Activated T-cell treated with anti-CD3 and anti-CD28 coated beads for 24 hours (primary cell): ENCODE measurements around the gene MAL.

Experiments
- DNase-seq: peaks from one replicate; pipeline ENCODE4 v3.0.0-alpha.2; 2020; ENCODE audit warnings: low read depth

Gene MAL

DNA sequence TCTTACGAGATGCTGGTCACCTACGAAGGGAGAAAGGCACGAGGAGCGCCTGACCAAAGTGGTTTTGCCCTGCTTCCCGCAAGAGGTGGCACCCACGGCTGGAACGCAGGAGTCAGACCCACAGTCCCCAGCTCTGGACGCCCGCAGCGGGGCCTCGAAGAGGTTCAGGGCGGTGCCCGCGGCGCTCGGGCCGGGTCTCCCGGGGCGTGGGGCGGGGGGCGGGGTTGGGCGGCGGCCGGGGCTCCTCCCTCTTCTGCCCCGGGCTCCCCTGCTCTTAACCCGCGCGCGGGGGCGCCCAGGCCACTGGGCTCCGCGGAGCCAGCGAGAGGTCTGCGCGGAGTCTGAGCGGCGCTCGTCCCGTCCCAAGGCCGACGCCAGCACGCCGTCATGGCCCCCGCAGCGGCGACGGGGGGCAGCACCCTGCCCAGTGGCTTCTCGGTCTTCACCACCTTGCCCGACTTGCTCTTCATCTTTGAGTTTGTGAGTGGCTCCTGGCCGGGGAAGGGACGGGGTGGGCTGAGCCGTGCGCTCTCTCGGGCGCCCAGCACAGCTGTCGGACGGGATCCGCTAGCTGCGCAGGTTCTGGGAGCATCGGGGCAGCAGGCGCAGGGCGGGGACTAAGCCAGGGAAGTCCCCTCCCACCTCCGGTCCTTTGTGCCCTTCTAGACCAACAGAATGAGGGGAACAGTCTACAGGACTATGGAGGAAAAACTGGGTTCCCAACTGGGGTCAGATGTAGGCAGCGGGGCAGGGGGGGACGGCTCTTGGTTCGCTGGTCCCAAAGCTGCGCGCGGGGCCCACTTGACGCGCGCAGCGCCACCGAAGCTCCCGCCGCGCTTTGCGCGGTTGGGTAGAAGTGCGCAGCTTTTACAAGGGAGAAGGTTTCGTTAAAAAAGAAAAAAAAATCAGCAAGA lies at the start of gene MAL:
TSS of gene MAL (plus strand) at position 303 of the 914 bp plus-strand sequence. CDS start at position 388, 85 bp downstream.
- DNase-seq = peak; percentile 57

DNA sequence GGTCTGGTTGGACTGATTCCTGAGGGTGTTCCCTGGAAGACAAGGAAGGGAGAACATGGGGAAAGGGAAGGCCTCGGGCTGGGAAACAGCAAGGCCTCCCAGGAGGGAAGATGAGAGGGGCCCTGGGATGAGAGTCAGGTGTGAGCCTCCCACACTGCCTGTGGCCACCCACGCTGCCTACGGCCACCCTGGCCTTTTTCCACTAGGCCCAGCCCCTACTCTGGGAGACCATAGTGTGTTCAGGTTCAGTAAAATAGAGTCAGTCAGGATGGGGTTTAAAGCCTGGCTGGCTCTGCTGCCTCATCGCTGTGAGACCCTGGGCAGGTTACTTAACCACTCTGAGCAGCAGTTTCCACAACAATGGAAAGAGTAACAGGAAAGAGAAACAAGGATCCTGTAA lies 47.7 kb upstream of the MAL start:
- DNase-seq = no peak

GRCh38 chr2:94978917-94979316 lies 46.6 kb upstream of the MAL start:
- DNase-seq = no peak

DNA sequence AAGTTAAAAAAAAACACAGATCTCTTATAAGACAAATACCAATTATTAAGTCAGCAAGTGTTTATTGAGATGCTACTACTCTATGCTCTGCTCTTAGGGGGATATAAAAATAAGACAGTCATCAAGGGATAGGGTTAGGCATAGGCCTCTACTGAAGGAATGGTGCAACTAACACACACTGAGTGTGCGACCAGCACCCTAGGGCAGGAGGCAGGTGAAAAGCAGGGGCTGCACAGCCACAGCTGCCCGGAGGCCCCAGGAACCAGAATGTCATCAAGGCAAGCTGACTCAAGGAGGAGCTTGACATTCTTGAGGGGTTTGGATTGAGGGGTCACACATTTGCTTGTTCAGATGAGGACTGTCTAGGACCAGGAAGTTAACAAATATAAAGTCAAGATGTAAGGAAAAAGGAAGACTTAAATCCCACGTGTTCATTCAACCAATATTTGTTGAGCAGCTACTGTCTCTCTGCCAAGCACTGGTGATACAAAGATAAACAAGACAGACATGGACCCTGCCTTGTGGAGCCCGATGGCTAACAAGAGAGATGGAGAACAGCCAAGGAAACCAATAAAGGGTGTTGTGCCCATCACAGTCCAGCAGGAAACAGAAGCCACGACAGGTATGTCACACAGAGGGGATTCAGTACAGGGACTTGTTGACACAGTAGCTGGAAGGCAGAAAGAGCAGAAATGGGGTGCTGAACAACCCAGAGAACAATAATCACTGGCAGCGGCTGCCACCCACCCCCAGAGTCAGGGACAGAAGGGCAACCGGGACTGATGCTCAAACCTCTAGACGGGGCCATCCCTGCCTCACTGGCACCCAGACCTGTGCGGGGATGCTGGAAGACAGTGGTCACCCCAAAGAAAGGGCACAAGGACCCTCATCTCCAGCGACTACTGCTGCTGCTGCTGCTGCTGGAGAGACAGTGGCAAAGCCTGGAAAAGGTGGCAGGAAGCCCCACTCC lies 45.8 kb upstream of the MAL start:
- no peak for DNase-seq

GRCh38 chr2:94980406-94980805 lies 45.1 kb upstream of the MAL start:
- no peak for DNase-seq

DNA sequence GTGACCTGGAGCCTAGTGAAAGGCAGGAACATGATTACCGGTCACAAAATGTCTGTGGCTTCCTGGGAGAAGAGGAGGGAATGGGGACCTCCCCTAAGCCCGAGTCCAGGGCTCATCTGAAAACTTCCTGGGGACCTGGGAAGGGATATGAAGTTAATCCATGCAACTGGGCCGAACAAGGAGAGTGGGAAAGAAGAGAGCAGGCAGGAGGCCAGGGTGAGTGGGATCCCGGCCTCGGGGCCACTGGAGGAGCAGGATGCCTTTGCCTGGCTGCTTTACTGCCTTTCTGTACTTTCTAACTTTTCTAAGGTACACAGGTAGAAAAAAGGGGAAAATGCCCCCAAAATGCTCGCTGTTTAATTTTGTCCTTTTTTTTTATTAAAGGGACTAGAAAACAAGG lies 43.4 kb upstream of the MAL start:
- DNase-seq = no peak

DNA sequence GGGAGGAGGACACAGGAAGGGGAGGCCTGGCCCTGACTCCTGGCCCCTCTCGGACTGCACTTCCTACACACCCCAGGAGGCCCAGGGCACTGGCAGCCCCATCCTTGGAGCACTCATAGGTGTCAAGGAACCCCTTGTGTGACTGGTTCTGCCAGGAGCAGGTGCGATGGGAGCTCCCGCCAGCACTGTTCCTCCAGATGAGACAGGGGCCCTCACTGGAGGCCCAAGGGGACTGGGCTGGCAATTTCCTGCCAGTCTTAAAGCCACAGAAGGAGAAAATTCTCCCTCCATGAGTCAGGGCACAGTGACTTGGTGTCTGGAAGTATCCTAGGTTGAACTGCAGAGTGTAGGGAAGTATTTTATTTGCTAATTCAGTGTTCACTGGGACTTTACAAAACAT lies 42.8 kb upstream of the MAL start:
- DNase-seq = no peak

GRCh38 chr2:94984964-94985575 lies 40.4 kb upstream of the MAL start:
- no peak for DNase-seq

- DNase-seq = no peak
Observed at GRCh38 chr2:94985636-94986035, 39.9 kb upstream of the MAL start.

- DNase-seq = peak; percentile 8
Observed at GRCh38 chr2:94986392-94986963, 39.0 kb upstream of the MAL start.

GRCh38 chr2:94987074-94988020 lies 38.2 kb upstream of the MAL start:
- no peak for DNase-seq

GRCh38 chr2:94990956-94991355 lies 34.6 kb upstream of the MAL start:
- DNase-seq = no peak

GRCh38 chr2:94992360-94992759 lies 33.1 kb upstream of the MAL start:
- no peak for DNase-seq

GRCh38 chr2:94993176-94994062 lies 32.1 kb upstream of the MAL start:
- no peak for DNase-seq

GRCh38 chr2:94994063-94994913 lies 31.2 kb upstream of the MAL start:
- DNase-seq = no peak

DNA sequence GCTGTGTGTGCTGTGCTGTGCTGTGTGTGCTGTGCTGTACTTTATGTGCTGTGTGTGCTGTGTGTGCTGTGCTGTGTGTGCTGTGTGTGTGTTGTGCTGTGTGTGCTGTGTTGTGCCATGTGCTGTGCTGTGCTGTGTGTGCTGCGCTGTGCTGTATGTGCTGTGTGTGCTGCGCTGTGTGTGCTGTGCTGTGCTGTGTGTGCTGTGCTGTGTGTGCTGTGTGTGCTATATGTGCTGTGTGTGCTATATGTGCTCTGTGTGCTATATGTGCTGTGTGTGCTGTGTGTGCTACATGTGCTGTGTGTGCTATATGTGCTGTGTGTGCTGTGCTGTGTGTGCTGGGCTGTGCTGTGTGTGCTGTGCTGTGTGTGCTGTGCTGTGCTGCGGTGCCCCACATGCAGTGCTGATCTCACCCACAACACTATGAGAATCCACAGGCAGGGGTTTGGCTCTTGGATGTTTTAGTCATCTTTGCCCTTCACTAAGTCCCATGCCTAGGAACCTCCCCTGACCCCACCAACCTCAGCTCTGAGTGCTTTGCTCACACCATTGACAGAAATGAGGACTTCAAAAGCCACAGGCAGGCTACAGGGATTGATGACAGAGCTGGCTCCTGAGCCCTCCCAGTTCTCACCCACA lies 30.5 kb upstream of the MAL start:
- DNase-seq = no peak

- DNase-seq = no peak
Observed at GRCh38 chr2:94995553-94996304, 29.8 kb upstream of the MAL start.
